ENCODE data around the gene ENOX1.

Gene ENOX1

DNA sequence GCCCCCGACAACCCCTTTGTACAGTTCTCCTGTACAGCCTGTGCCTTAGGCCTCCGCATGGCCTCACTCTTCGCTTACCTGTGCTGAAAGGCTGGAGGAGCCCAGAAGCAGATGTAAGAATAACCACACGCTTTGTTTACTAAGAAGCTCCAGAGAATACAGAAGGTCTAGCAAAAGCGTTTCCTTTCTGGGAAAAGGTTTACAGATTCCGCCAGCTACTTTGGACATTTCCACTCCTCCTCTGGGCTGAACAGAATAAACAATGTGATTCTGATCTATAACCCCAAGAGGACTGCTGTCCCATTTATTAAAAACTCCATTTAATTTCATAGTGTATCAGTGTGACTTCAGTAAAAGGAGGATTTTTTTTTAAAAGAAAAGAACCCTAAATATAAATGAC lies 424.2 kb downstream of the ENOX1 start:
- TF ChIP-seq, protein P1, sequence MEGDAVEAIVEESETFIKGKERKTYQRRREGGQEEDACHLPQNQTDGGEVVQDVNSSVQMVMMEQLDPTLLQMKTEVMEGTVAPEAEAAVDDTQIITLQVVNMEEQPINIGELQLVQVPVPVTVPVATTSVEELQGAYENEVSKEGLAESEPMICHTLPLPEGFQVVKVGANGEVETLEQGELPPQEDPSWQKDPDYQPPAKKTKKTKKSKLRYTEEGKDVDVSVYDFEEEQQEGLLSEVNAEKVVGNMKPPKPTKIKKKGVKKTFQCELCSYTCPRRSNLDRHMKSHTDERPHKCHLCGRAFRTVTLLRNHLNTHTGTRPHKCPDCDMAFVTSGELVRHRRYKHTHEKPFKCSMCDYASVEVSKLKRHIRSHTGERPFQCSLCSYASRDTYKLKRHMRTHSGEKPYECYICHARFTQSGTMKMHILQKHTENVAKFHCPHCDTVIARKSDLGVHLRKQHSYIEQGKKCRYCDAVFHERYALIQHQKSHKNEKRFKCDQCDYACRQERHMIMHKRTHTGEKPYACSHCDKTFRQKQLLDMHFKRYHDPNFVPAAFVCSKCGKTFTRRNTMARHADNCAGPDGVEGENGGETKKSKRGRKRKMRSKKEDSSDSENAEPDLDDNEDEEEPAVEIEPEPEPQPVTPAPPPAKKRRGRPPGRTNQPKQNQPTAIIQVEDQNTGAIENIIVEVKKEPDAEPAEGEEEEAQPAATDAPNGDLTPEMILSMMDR (IDR thresholded peaks at IDR 0.05; ENCODE audit: low read depth, low read length), result no peak
- DNase-seq (ENCODE audit: low read depth, low spot score), result no peak
- H3K4me3 ChIP-seq (ENCODE audit: low read depth, low read length), result no peak overlapping the region
- in situ Hi-C loops (cut with HindIII; ENCODE audit: low sequenced_read_pairs), result no loop called here

DNA sequence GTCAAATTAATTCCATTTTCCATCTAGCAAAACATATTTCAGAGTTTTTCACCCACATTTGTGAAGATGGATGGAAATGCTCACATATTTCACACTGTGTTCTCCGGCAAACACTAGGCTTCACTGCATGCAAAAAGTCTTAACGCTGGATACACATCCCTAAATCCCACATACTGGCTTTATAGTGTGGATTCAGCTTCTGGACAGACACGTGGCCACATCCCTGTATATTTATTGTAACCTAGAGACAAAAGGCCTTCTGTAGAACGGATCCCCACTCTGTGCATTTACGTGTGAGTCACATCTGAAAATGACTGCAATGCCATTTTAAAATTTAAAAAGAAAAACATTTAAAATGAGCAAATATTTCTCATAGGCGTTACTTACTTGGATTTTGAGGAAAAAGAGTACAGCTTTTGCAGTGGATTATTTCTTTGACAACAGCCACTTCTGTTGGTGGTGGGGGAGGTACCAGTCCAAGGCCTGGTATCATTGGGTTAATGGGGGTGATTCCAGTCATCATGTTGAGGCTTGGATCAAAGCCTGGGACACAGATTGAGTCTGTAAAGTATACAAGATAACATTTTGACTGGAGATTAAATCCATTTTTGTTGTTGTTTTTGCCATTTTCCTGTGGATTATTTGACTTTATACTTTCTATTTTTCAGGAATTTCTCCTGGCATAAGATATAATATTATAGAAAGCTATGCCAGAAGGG lies 425.7 kb downstream of the ENOX1 start:
- in situ Hi-C loops (cut with HindIII; ENCODE audit: low sequenced_read_pairs), result no loop called here

DNA sequence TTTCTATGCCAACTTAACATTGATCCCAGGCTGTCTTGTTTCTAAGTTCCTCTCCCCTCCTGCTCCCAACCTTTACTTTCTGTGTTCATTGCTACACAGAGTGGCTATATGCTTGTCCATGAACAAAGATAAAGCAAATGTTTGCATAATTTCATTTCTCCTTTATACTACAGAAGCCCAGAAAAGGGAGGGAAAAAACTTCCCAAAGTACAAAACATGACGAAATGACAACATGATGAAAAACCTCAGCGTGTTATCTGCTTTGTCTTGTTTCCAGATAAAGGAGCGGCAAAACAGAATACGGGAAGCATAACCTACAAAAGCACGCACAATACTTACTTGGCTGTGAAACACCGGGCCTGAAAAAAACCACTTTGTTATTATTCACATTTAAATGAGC lies 426.6 kb downstream of the ENOX1 start:
- no peak overlapping the region for H3K4me3 ChIP-seq (ENCODE audit: low read depth, low read length)
- TF ChIP-seq, protein P1 (IDR thresholded peaks at IDR 0.05; ENCODE audit: low read depth, low read length), result no peak
- in situ Hi-C loops (cut with HindIII; ENCODE audit: low sequenced_read_pairs), result no loop called here
- DNase-seq (ENCODE audit: low read depth, low spot score), result no peak

More for the DNA sequence above, 425.7 kb downstream of the ENOX1 start:
- no peak overlapping the region for H3K4me3 ChIP-seq (ENCODE audit: low read depth, low read length)
- TF ChIP-seq, protein P1 (IDR thresholded peaks at IDR 0.05; ENCODE audit: low read depth, low read length), result no peak
- DNase-seq (ENCODE audit: low read depth, low spot score), result peak; percentile 64

DNA sequence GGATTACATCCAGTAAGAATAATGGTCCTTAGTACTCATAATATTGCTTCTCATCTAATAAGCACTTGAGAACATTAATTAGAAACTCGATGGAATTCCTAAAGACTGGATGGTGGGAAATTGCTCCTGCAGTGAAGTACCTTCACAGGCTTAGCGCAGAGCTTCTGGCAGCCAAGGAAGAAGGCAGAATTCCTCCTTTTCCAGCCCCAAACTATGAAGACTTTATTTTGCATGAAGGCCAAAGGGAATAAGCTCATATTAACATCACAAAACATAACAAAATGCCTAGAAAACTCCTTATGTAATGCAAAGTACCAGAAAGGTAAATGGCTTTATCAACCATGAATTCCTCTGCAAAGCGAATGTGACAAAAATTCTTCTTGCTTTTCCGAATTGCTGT lies 427.2 kb downstream of the ENOX1 start:
- in situ Hi-C loops (cut with HindIII; ENCODE audit: low sequenced_read_pairs), result no loop called here
- H3K4me3 ChIP-seq (ENCODE audit: low read depth, low read length), result no peak overlapping the region
- DNase-seq (ENCODE audit: low read depth, low spot score), result no peak
- TF ChIP-seq, protein P1 (IDR thresholded peaks at IDR 0.05; ENCODE audit: low read depth, low read length), result no peak

DNA sequence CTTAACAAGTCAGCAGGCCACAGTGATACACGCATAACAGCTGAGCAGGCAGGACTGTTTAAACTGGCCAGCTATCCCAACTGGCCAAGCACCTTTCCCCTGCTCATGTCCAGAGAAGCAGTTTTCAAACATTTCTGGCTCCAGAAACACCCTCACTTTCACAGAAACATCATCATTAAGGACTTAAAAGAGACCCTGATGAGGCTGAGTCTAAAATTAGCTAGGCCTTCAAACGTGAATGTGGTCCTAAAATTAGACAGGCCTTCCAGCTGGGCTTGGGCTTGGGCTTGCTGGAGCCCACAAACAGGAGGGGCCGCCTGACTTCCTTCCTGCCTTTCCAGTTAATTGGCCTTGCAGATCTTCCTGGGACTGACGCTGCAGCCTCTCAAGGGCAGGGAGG lies 429.2 kb downstream of the ENOX1 start:
- H3K4me3 ChIP-seq (ENCODE audit: low read depth, low read length), result no peak overlapping the region
- TF ChIP-seq, protein P1 (IDR thresholded peaks at IDR 0.05; ENCODE audit: low read depth, low read length), result no peak
- no peak for DNase-seq (ENCODE audit: low read depth, low spot score)
- in situ Hi-C loops (cut with HindIII; ENCODE audit: low sequenced_read_pairs), result no loop called here

DNA sequence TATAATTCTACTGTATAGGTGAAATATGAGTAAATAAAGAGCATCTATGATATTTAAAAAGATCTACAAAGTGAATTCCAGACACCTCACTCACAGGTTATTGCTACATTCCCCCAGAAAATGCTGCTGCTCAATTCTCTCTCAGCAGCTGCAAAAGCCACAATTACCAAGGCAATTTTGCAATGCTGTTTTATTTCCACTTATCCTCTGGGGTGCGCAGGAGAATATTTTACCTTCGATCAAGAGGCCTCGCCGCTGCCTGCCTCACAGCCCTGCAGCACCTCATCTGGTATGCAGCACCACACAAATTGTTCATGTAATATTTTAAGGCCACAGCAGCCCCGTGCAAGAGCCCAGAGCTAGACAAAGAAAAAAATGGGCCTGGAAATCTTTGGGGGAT lies 430.2 kb downstream of the ENOX1 start:
- TF ChIP-seq, protein P1 (IDR thresholded peaks at IDR 0.05; ENCODE audit: low read depth, low read length), result no peak
- no peak overlapping the region for H3K4me3 ChIP-seq (ENCODE audit: low read depth, low read length)
- in situ Hi-C loops (cut with HindIII; ENCODE audit: low sequenced_read_pairs), result no loop called here
- no peak for DNase-seq (ENCODE audit: low read depth, low spot score)
